Progenitor cell of endocrine pancreas (in vitro differentiated cells): ENCODE measurements around the gene LDB3. TPM values are rescaled to one million over a fixed set of nuclear protein-coding genes. Genes with fewer than 3 reads are reported as not detected.

Experiments used
- DNase-seq: peaks from one replicate; pipeline ENCODE4 v3.0.0; 2021; ENCODE audit warnings: low spot score; ENCODE audit not compliant: unreplicated experiment
- H3K27ac Mint-ChIP-seq: 2 replicates; pipeline ENCODE4 v1.8.0; 2021; ENCODE audit warnings: mild to moderate bottlenecking, moderate library complexity, mixed read lengths
- H3K27me3 Mint-ChIP-seq: 2 replicates; pipeline ENCODE4 v1.8.0; 2021; ENCODE audit warnings: mixed read lengths
- H3K36me3 Mint-ChIP-seq: 2 replicates; pipeline ENCODE4 v1.8.0; 2022; ENCODE audit warnings: mixed read lengths; ENCODE audit not compliant: insufficient read depth
- H3K4me1 Mint-ChIP-seq: 2 replicates; pipeline ENCODE4 v1.8.0; 2021; ENCODE audit warnings: low read depth, mixed read lengths
- H3K4me3 Mint-ChIP-seq: 2 replicates; pipeline ENCODE4 v1.8.0; 2021; ENCODE audit warnings: low read depth, mild to moderate bottlenecking, moderate library complexity, mixed read lengths
- H3K9me3 Mint-ChIP-seq: 2 replicates; pipeline ENCODE4 v1.8.0; 2021; ENCODE audit warnings: low read depth, mixed read lengths
- CTCF ChIP-seq: fragments of 200-600 bp; sonication (generic); IDR thresholded peaks from one replicate; pipeline ENCODE4 v1.5.0; 2021; ENCODE audit warnings: antibody characterized with exemption, mild to moderate bottlenecking; ENCODE audit not compliant: unreplicated experiment
- total RNA-seq: library from RNA; stranded (reverse); gene quantifications from 2 replicates; pipeline ENCODE4 v1.2.1, GENCODE V29; 2021

LDB3 gene
- total RNA-seq, 1 donor from 2014 or later, result 0.26 TPM

GRCh38 chr10:86724445-86724844 lies 56.1 kb downstream of the LDB3 start:
- Mint-ChIP-seq H3K27me3 (peaks cover 5% of the 10 kb centered on the region), H3K27ac (no peak overlapping the region)

GRCh38 chr10:86725980-86726676 lies 57.8 kb downstream of the LDB3 start:
- no peak for DNase-seq
- Mint-ChIP-seq H3K27me3 (no peaks in the 10 kb centered on the region), H3K4me3 (no peak overlapping the region), H3K4me1 (peaks cover 25% of the 10 kb centered on the region), H3K9me3 (no peaks in the 10 kb centered on the region), H3K36me3 (no peaks in the 10 kb centered on the region), H3K27ac (no peak overlapping the region)
- TF ChIP-seq CTCF, result no peak

More at GRCh38 chr10:86724445-86724844, 56.1 kb downstream of the LDB3 start:
- no peaks in the 10 kb centered on the region for H3K9me3 Mint-ChIP-seq
- H3K36me3 Mint-ChIP-seq, result no peaks in the 10 kb centered on the region
- DNase-seq, result no peak
- H3K4me3 Mint-ChIP-seq, result no peak overlapping the region
- no peak for TF ChIP-seq CTCF
- H3K4me1 Mint-ChIP-seq, result peaks cover 22% of the 10 kb centered on the region

- Mint-ChIP-seq H3K4me1 (peaks cover 25% of the 10 kb centered on the region), H3K4me3 (no peak overlapping the region)
Measured at GRCh38 chr10:86726677-86726999, 58.3 kb downstream of the LDB3 start.

GRCh38 chr10:86727470-86727869 lies 59.2 kb downstream of the LDB3 start:
- TF ChIP-seq CTCF, result no peak
- no peak for DNase-seq
- H3K27ac Mint-ChIP-seq, result no peak overlapping the region
- peaks cover 25% of the 10 kb centered on the region for H3K4me1 Mint-ChIP-seq
- H3K36me3 Mint-ChIP-seq, result no peaks in the 10 kb centered on the region
- no peaks in the 10 kb centered on the region for H3K9me3 Mint-ChIP-seq
- H3K4me3 Mint-ChIP-seq, result no peak overlapping the region
- H3K27me3 Mint-ChIP-seq, result no peaks in the 10 kb centered on the region

More at GRCh38 chr10:86726677-86726999, 58.3 kb downstream of the LDB3 start:
- Mint-ChIP-seq H3K27ac (no peak overlapping the region), H3K36me3 (no peaks in the 10 kb centered on the region), H3K27me3 (no peaks in the 10 kb centered on the region), H3K9me3 (no peaks in the 10 kb centered on the region)
- TF ChIP-seq CTCF, result no peak
- DNase-seq, result no peak

GRCh38 chr10:86728056-86728455 lies 59.7 kb downstream of the LDB3 start:
- no peaks in the 10 kb centered on the region for H3K27me3 Mint-ChIP-seq
- no peak for TF ChIP-seq CTCF
- no peak overlapping the region for H3K27ac Mint-ChIP-seq
- H3K4me1 Mint-ChIP-seq, result peaks cover 27% of the 10 kb centered on the region
- no peaks in the 10 kb centered on the region for H3K36me3 Mint-ChIP-seq
- DNase-seq, result no peak
- H3K4me3 Mint-ChIP-seq, result no peak overlapping the region
- no peaks in the 10 kb centered on the region for H3K9me3 Mint-ChIP-seq
